ENCODE data around the gene POR. TPM values are rescaled to one million over a fixed set of nuclear protein-coding genes. Genes with fewer than 3 reads are reported as not detected.

POR gene
- total RNA-seq, 1 donor from 2014 or later: 71.5 TPM

GRCh38 chr7:75915416-75916156 is 631 bp downstream of the POR start:
- DNase-seq (ENCODE audit: low spot score): no peak

- no peak for DNase-seq (ENCODE audit: low spot score)
These were observed 1.3 kb downstream of the POR start for GRCh38 chr7:75916259-75916658.

GRCh38 chr7:75916685-75917634 is 2.0 kb downstream of the POR start:
- DNase-seq (ENCODE audit: low spot score): no peak

GRCh38 chr7:75920431-75921161 is 5.6 kb downstream of the POR start:
- no peak for DNase-seq (ENCODE audit: low spot score)

GRCh38 chr7:75921479-75921878 is 6.5 kb downstream of the POR start:
- DNase-seq (ENCODE audit: low spot score): no peak

GRCh38 chr7:75922966-75923603 is 8.1 kb downstream of the POR start:
- no peak for DNase-seq (ENCODE audit: low spot score)

- no peak for DNase-seq (ENCODE audit: low spot score)
These were observed 9.3 kb downstream of the POR start for GRCh38 chr7:75924256-75924655.

GRCh38 chr7:75924889-75925288 is 9.9 kb downstream of the POR start:
- no peak for DNase-seq (ENCODE audit: low spot score)

- DNase-seq (ENCODE audit: low spot score): no peak
These were observed 10.9 kb downstream of the POR start for GRCh38 chr7:75925717-75926435.

GRCh38 chr7:75928568-75928914 is 13.6 kb downstream of the POR start:
- DNase-seq (ENCODE audit: low spot score): no peak

- DNase-seq (ENCODE audit: low spot score): no peak
These were observed 16.7 kb downstream of the POR start for GRCh38 chr7:75931680-75932079.

GRCh38 chr7:75937958-75938786 is 23.2 kb downstream of the POR start:
- DNase-seq (ENCODE audit: low spot score): no peak

- DNase-seq (ENCODE audit: low spot score): no peak
These were observed 24.0 kb downstream of the POR start for GRCh38 chr7:75938921-75939320.

- no peak for DNase-seq (ENCODE audit: low spot score)
These were observed 28.9 kb downstream of the POR start for GRCh38 chr7:75943864-75944263.

GRCh38 chr7:75944507-75944906 is 29.6 kb downstream of the POR start:
- DNase-seq (ENCODE audit: low spot score): no peak

- DNase-seq (ENCODE audit: low spot score): no peak
These were observed 30.6 kb downstream of the POR start for GRCh38 chr7:75945297-75946168.

GRCh38 chr7:75946207-75946855 is 31.4 kb downstream of the POR start:
- no peak for DNase-seq (ENCODE audit: low spot score)

GRCh38 chr7:75948179-75948578 is 33.2 kb downstream of the POR start:
- DNase-seq (ENCODE audit: low spot score): no peak

Measured in umbilical cord (tissue), 2 donors.